B cell (primary cell): ENCODE results near the gene DPP4. TPM values are rescaled to one million over a fixed set of nuclear protein-coding genes. Genes with fewer than 3 reads are reported as not detected.

Experiments used
- ATAC-seq: fragments of 200-7000 bp; cut with Tn5 transposase; one replicate; pipeline ENCODE4 v1.10.0; 2021; ENCODE audit warnings: low read depth, mild to moderate bottlenecking, moderate number of reproducible peaks, moderate library complexity
- CTCF ChIA-PET: fragments of 350-600 bp; sonication (Branson Sonifier 250); formaldehyde crosslinking; loops from one replicate; lab custom pipeline; 2021; ENCODE audit warnings: antibody characterized with exemption, inconsistent platforms; lab: Charles Lee
- POLR2A ChIA-PET: fragments of 350-600 bp; sonication (Branson Sonifier 250); formaldehyde crosslinking; loops from one replicate; lab custom pipeline; 2021; ENCODE audit warnings: antibody characterized with exemption; lab: Charles Lee
- DNase-seq: peaks from one replicate; pipeline ENCODE4 v3.0.0; 2013
- H2AFZ ChIP-seq: 2 replicates; pipeline ENCODE4 v1.6.1; 2012; ENCODE audit warnings: mild to moderate bottlenecking, low read depth, low read length; ENCODE audit not compliant: insufficient read depth, poor library complexity, severe bottlenecking
- H3K27ac ChIP-seq, 2 donors: 1 replicate in 1 of 2; 2 replicates in 1 of 2; pipeline ENCODE4 v1.5.1; 2012 to 2013; ENCODE audit warnings: low read length in 2 of 2, mild to moderate bottlenecking in 2 of 2, moderate library complexity in 1 of 2
- H3K27me3 ChIP-seq, 4 experiments: fragments of 200-600 bp in 1 of 4; sonication (generic) in 1 of 4; replicated peaks in 1 of 4; 1 replicate in 2 of 4; 2 replicates in 2 of 4; pipeline versions ENCODE4 v1.6.1 to v1.7.0; 2013 to 2016; ENCODE audit warnings: low read length in 3 of 4, mild to moderate bottlenecking in 2 of 4, mixed read lengths in 1 of 4, moderate library complexity in 1 of 4; ENCODE audit not compliant: insufficient read depth in 4 of 4, control insufficient read depth in 3 of 4; ENCODE audit errors: control extremely low read depth in 1 of 4
- H3K36me3 ChIP-seq, 2 experiments: replicated peaks in 1 of 2; 1 replicate in 1 of 2; 2 replicates in 1 of 2; pipeline versions ENCODE4 v1.6.1 to v1.7.1; 2013; ENCODE audit warnings: low read length in 1 of 2; ENCODE audit not compliant: insufficient read depth in 2 of 2, control insufficient read depth in 1 of 2; ENCODE audit errors: control extremely low read depth in 1 of 2, extremely low read depth in 1 of 2
- H3K4me1 ChIP-seq, 2 donors: fragments of 200-600 bp in 1 of 2; sonication (generic) in 1 of 2; 1 replicate in 1 of 2; 2 replicates in 1 of 2; pipeline versions ENCODE4 v1.5.1 to v1.6.1; 2013 to 2017; ENCODE audit warnings: low read length in 2 of 2; ENCODE audit not compliant: control insufficient read depth in 2 of 2, insufficient read depth in 2 of 2
- H3K4me2 ChIP-seq: replicated peaks from 2 replicates; pipeline ENCODE3; 2012; ENCODE audit warnings: mild to moderate bottlenecking, low read depth, low read length; ENCODE audit not compliant: poor library complexity, severe bottlenecking
- H3K4me3 ChIP-seq, 5 experiments: fragments of 200-600 bp in 1 of 5; sonication (generic) in 1 of 5; 1 replicate in 3 of 5; 2 replicates in 2 of 5; pipeline versions ENCODE4 v1.5.1 to v1.7.0; 2011 to 2016; ENCODE audit warnings: low read length in 4 of 5, mild to moderate bottlenecking in 4 of 5, low read depth in 2 of 5, control low read depth in 1 of 5, moderate library complexity in 1 of 5; ENCODE audit not compliant: insufficient read depth in 1 of 5; ENCODE audit errors: control extremely low read depth in 1 of 5, extremely low read depth in 1 of 5
- H3K79me2 ChIP-seq: fragments of 200-600 bp; sonication (generic); one replicate; pipeline ENCODE4 v1.6.0; 2016; ENCODE audit warnings: low read length; ENCODE audit not compliant: control insufficient read depth, insufficient read depth
- H3K9ac ChIP-seq: fragments of 200-600 bp; sonication (generic); 2 replicates; pipeline ENCODE4 v1.6.1; 2017; ENCODE audit warnings: mild to moderate bottlenecking, low read length, moderate library complexity
- H3K9me3 ChIP-seq, 3 donors: one replicate each; pipeline versions ENCODE4 v1.6.1 to v1.7.1; 2013; ENCODE audit warnings: low read length in 2 of 3; ENCODE audit not compliant: control insufficient read depth in 2 of 3, insufficient read depth in 1 of 3; ENCODE audit errors: control extremely low read depth in 1 of 3
- H4K20me1 ChIP-seq: 2 replicates; pipeline ENCODE4 v1.6.0; 2012; ENCODE audit warnings: mild to moderate bottlenecking, low read length; ENCODE audit not compliant: insufficient read depth, control insufficient read depth, poor library complexity, severe bottlenecking
- H3K27ac Mint-ChIP-seq: one replicate; pipeline ENCODE4 v1.8.0; 2021; ENCODE audit warnings: mixed read lengths
- H3K27me3 Mint-ChIP-seq: one replicate; pipeline ENCODE4 v1.8.0; 2021; ENCODE audit warnings: mixed read lengths
- H3K4me1 Mint-ChIP-seq: one replicate; pipeline ENCODE4 v1.8.0; 2021; ENCODE audit warnings: mixed read lengths
- H3K4me3 Mint-ChIP-seq: one replicate; pipeline ENCODE4 v1.8.0; 2021; ENCODE audit warnings: mixed read lengths
- H3K9me3 Mint-ChIP-seq: one replicate; pipeline ENCODE4 v1.8.0; 2022; ENCODE audit warnings: mixed read lengths; ENCODE audit not compliant: insufficient read depth
- CTCF ChIP-seq: fragments of 200-600 bp; IDR thresholded peaks from one replicate; pipeline ENCODE4 v1.8.0; 2022; ENCODE audit warnings: antibody characterized with exemption, mild to moderate bottlenecking
- EZH2 ChIP-seq: IDR thresholded peaks from 2 replicates; pipeline ENCODE4 v1.6.1; 2012; ENCODE audit warnings: borderline replicate concordance, low read depth, mild to moderate bottlenecking, moderate library complexity, low read length; ENCODE audit not compliant: insufficient read depth, poor library complexity, severe bottlenecking
- WGBS: methylation state at CpG from one replicate; pipeline ENCODE4 v1.1.5; 2013; ENCODE audit warnings: missing lambda C conversion rate; ENCODE audit not compliant: insufficient coverage; 5-methylcytosine and 5-hydroxymethylcytosine counted together
- intact Hi-C: fragments of 100-400 bp; cut with micrococcal nuclease; formaldehyde crosslinking; loops from one replicate; pipeline ENCODE4 v1.10.0; 2022
- polyA plus RNA-seq: library from polyadenylated mRNA; depleted of rRNA; stranded (reverse); fragments of >200 nt; gene quantifications from 2 replicates; pipeline ENCODE4 v1.2.3, GENCODE V29; 2012
- total RNA-seq, 2 donors: library from RNA; stranded (reverse); fragments of 120-200 nt in 1 of 2; gene quantifications; 1 replicate in 1 of 2; 2 replicates in 1 of 2; pipeline versions ENCODE4 v1.2.3 to v1.2.4, GENCODE V29; 2013 to 2022

DPP4 gene
- total and polyA plus RNA-seq, 2 donors (not counting 1 experiment from before 2014, with no cell fraction given) = 0.18 to 1.2 TPM

DNA sequence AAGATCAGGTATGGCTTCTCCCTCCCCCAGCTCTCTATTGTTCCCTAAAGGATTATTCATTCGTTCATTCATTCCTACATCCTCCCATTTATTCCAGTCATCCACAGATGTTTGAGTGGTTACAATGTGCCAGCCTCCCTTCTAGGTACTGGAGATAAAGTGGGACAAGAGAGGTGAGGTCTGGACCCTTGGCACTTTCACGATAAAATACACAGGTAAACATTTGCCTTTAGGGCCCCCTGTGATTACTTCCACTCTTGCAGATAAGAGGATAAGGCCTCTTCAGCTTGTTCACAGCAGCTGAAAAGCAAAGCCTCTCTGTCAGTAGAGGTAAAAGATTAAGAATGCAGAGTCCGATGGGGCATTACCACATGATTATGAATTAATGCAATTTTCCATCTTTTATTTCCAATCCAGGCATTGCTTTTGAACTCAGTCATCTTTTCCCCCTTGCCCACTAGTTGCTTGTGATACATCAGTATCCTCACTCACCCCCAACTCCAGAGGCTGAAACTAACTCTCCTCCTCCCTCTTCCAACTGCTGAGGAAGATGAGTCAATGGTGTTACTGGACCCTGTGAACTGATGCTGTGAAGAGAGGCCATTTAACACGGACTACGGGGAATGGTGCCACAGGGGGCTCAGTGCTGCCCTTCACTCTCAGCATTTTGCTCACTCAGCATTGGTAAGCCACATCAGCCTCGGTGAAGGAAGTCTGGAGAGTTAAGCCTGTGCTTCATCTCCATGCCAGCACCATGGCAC is 1.1 kb upstream of the DPP4 start:
- peaks cover 38% of the 10 kb centered on the region for H3K27me3 Mint-ChIP-seq
- intact Hi-C loops = no loop called here
- TF ChIP-seq CTCF = no peak
- TF ChIP-seq EZH2 = no peak
- DNase-seq (no peak), ATAC-seq (no peak)
- H3K4me3 Mint-ChIP-seq = peak overlapping the region; percentile 81
- Histone ChIP-seq H3K4me2 (no peak overlapping the region), H3K79me2 (no peaks in the 10 kb centered on the region), H3K4me3 (no peak overlapping the region), H3K27ac (no peak overlapping the region), H3K27me3 (peaks cover 0 to 28% (median 14%) of the 10 kb centered on the region in 4 experiments), H3K36me3 (no peaks in the 10 kb centered on the region), H3K9ac (no peak overlapping the region), H4K20me1 (no peaks in the 10 kb centered on the region), H3K4me1 (peaks cover 15% of the 10 kb centered on the region in 2 donors), H2AFZ (no peak overlapping the region), H3K9me3 (peaks cover 0 to 11% (median 9%) of the 10 kb centered on the region in 3 donors)
- ChIA-PET POLR2A (no interaction called here), CTCF (no interaction called here)
- H3K4me1 Mint-ChIP-seq = peaks cover 9% of the 10 kb centered on the region
- no peaks in the 10 kb centered on the region for H3K9me3 Mint-ChIP-seq
- WGBS = 100% methylated on average over 3 of the region's 6 CpGs
- H3K27ac Mint-ChIP-seq = no peak overlapping the region

DNA sequence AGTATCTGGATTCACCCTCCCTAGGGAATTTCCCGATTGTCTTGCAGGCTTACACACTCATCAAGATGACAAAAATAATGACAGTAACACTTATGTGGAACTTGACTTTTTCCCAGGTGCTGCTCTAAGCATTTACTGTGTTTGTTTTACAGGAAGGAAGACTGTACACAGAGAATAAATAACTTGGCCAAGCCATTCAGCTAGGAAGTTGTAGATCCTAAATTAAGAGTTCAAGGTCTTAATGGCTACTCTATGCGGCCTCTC is 549 bp upstream of the DPP4 start:
- Histone ChIP-seq H4K20me1 (no peaks in the 10 kb centered on the region), H3K9ac (no peak overlapping the region), H3K4me2 (peak overlapping the region; percentile 91), H3K9me3 (peaks cover 0 to 11% (median 4%) of the 10 kb centered on the region in 3 donors), H3K79me2 (no peaks in the 10 kb centered on the region), H2AFZ (no peak overlapping the region), H3K27ac (no peak overlapping the region), H3K36me3 (no peaks in the 10 kb centered on the region), H3K27me3 (peaks cover 0 to 28% (median 14%) of the 10 kb centered on the region in 4 experiments), H3K4me1 (peaks cover 15% of the 10 kb centered on the region in 2 donors), H3K4me3 (peak overlapping the region in 3 of 5 experiments; percentile 50 to 71 (median 60))
- no peak for ATAC-seq
- peaks cover 9% of the 10 kb centered on the region for H3K4me1 Mint-ChIP-seq
- WGBS = no CpG with 5 or more reads among the region's 2 CpGs
- TF ChIP-seq CTCF (no peak), EZH2 (no peak)
- POLR2A ChIA-PET = no interaction called here
- intact Hi-C loops = no loop called here
- H3K27ac Mint-ChIP-seq = no peak overlapping the region
- H3K4me3 Mint-ChIP-seq = peak overlapping the region; percentile 81
- H3K9me3 Mint-ChIP-seq = no peaks in the 10 kb centered on the region
- no peak for DNase-seq
- peaks cover 38% of the 10 kb centered on the region for H3K27me3 Mint-ChIP-seq
- CTCF ChIA-PET = no interaction called here
